ENCODE data around the gene SEMA5B. TPM values are rescaled to one million over a fixed set of nuclear protein-coding genes. Genes with fewer than 3 reads are reported as not detected.

SEMA5B gene
- total and polyA plus RNA-seq, 3 donors from 2014 or later = 0.68 to 2.0 (median 1.3) TPM

GRCh38 chr3:122880173-122880572 lies 147.4 kb downstream of the SEMA5B start:
- no peak for DNase-seq
- H3K27ac ChIP-seq = no peak overlapping the region
- 91 to 94% methylated on average over 4 of the region's 4 CpGs for WGBS, 2 donors
- no peaks in the 10 kb centered on the region for H3K36me3 ChIP-seq (ENCODE audit: low read depth, missing control alignments)
- no peaks in the 10 kb centered on the region for H3K4me1 ChIP-seq
- H3K27me3 ChIP-seq = no peaks in the 10 kb centered on the region
- no peak for TF ChIP-seq CTCF (IDR thresholded peaks at IDR 0.05)
- no peak for TF ChIP-seq POLR2A (IDR thresholded peaks at IDR 0.05)
- H3K4me3 ChIP-seq = no peak overlapping the region
- H3K9me3 ChIP-seq = no peaks in the 10 kb centered on the region
- intact Hi-C loops (cut with DNase I; ENCODE audit: low total_unique reads) = no loop called here

GRCh38 chr3:122875547-122876127 lies 151.9 kb downstream of the SEMA5B start:
- Histone ChIP-seq H3K9me3 (no peaks in the 10 kb centered on the region), H3K27ac (no peak overlapping the region), H3K36me3 (ENCODE audit: low read depth, missing control alignments) (no peaks in the 10 kb centered on the region), H3K4me1 (no peaks in the 10 kb centered on the region), H3K4me3 (no peak overlapping the region), H3K27me3 (no peaks in the 10 kb centered on the region)
- TF ChIP-seq CTCF (IDR thresholded peaks at IDR 0.05) (no peak), POLR2A (IDR thresholded peaks at IDR 0.05) (no peak)
- intact Hi-C loops (cut with DNase I; ENCODE audit: low total_unique reads) = no loop called here
- DNase-seq = no peak

- intact Hi-C loops (cut with DNase I; ENCODE audit: low total_unique reads) = no loop called here
- Histone ChIP-seq H3K36me3 (ENCODE audit: low read depth, missing control alignments) (no peaks in the 10 kb centered on the region), H3K4me3 (no peak overlapping the region), H3K27me3 (no peaks in the 10 kb centered on the region), H3K4me1 (no peaks in the 10 kb centered on the region), H3K9me3 (no peaks in the 10 kb centered on the region), H3K27ac (no peak overlapping the region)
- DNase-seq = no peak
- 86 to 87% methylated on average over 9 of the region's 9 CpGs for WGBS, 2 donors
- TF ChIP-seq CTCF (IDR thresholded peaks at IDR 0.05) (no peak), POLR2A (IDR thresholded peaks at IDR 0.05) (no peak)
These were observed 153.6 kb downstream of the SEMA5B start for GRCh38 chr3:122873741-122874515.

GRCh38 chr3:122868322-122868721 lies 159.2 kb downstream of the SEMA5B start:
- Histone ChIP-seq H3K9me3 (no peaks in the 10 kb centered on the region), H3K4me3 (no peak overlapping the region), H3K4me1 (no peaks in the 10 kb centered on the region), H3K27me3 (no peaks in the 10 kb centered on the region), H3K27ac (no peak overlapping the region), H3K36me3 (ENCODE audit: low read depth, missing control alignments) (no peaks in the 10 kb centered on the region)
- TF ChIP-seq POLR2A (IDR thresholded peaks at IDR 0.05) (no peak), CTCF (IDR thresholded peaks at IDR 0.05) (no peak)
- intact Hi-C loops (cut with DNase I; ENCODE audit: low total_unique reads) = loop anchor here (10.0 kb wide), 1 partner anchor 156 kb away; the partner anchor contains the start of gene SEMA5B
- no peak for DNase-seq

DNA sequence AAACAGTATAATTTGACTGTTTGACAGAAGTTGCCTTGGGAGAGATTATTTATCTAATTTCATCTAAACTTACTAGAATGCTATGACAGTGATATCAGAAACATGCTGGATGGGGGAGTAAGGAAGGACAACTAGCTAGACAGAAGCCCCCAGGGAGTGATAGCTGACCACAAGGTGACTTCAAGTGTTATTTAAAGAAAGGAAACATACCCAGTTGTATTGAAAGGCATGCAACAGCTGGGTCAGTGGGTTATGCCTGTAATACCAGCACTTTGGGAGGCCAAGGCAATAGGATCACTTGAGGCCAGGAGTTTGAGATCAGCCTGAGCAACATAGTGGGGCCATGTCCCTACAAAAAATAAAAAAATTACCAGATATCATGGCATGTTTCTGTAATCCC lies 163.1 kb downstream of the SEMA5B start:
- H3K4me3 ChIP-seq = no peak overlapping the region
- no peaks in the 10 kb centered on the region for H3K9me3 ChIP-seq
- H3K27me3 ChIP-seq = no peaks in the 10 kb centered on the region
- H3K4me1 ChIP-seq = no peaks in the 10 kb centered on the region
- no peak for DNase-seq
- TF ChIP-seq POLR2A (IDR thresholded peaks at IDR 0.05) = no peak
- no peak for TF ChIP-seq CTCF (IDR thresholded peaks at IDR 0.05)
- H3K27ac ChIP-seq = no peak overlapping the region
- intact Hi-C loops (cut with DNase I; ENCODE audit: low total_unique reads) = loop anchor here (10.0 kb wide), 1 partner anchor 160 kb away; the partner anchor contains the start of gene SEMA5B
- no peaks in the 10 kb centered on the region for H3K36me3 ChIP-seq (ENCODE audit: low read depth, missing control alignments)
